ENCODE results near the gene ZMIZ1. TPM values are rescaled to one million over a fixed set of nuclear protein-coding genes. Genes with fewer than 3 reads are reported as not detected.

ZMIZ1 gene
- total RNA-seq, 1 donor from 2014 or later: 173 TPM

DNA sequence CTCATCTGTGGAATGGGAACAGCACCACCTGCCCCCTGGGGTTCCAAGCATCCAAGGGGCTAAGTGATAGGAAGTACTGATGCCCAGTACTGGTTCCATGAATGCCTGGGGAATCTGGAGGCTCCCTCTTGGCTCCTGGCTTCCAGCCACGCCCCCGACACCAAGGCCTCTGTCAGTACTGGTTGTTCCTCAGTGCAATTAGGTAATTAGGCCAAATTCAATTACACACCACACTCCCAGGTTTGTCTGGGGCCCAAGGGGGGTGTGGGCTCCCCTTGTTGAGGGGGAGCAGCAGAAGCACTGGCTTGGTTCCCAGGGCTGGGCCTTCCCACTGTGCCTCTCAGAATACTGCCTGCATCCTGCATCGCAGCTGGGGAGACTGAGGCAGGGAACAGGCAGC lies 164.1 kb downstream of the ZMIZ1 start:
- Mint-ChIP-seq H3K36me3 (peaks cover 25% of the 10 kb centered on the region), H3K4me1 (peaks cover 35% of the 10 kb centered on the region)

DNA sequence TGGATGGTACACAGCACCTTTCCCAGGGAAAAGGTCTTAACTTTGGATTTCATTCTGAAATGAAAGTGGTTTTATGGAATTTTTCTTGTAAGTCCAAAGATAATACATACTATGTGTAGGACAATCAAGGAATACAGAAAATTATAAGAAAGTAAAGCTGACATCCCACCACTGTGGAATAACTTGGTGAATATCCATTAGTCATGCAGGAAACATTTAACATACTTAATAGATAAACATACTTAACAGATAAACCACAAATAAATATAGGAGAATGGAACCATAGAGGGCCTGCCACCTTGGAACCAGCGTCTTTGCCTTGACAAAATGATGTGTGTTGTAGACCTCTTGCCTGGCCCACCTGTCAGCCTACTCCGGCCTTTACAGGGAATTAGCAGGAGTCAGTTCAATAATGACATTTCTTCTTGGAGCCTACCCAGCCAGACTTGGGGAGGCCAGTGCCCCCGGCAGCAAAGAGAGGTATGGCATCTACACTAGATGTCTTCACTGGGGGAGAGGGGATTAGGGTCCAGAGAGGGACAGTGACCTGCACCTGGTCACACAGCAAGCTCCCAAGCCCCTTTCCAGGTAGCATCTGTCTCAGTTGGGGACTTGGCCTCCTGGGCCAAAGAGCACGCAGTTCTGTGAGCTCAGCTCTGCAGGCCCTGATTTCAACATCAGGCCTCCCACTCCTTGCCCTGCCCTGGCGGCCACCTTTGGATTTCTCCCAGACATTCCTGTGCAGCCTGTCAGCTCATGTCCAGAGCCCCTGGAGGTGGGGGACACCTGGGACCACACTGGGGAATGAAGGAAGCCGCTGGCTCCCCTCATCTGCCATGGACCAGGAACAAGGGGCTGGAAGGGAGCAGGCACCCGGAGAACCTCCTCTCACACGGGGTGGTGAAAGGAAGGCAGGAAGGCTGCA lies 165.9 kb downstream of the ZMIZ1 start:
- Mint-ChIP-seq H3K9me3 (no peaks in the 10 kb centered on the region), H3K27me3 (ENCODE audit: low read depth) (no peaks in the 10 kb centered on the region), H3K4me1 (peaks cover 46% of the 10 kb centered on the region), H3K27ac (no peak overlapping the region), H3K4me3 (no peak overlapping the region), H3K36me3 (peaks cover 25% of the 10 kb centered on the region)
- no peak for DNase-seq (ENCODE audit: low spot score in 2 of 2, unreplicated experiment in 2 of 2)
- TF ChIP-seq CTCF (IDR thresholded peaks at IDR 0.05; ENCODE audit: unreplicated experiment): no peak

More for the DNA sequence above, 164.1 kb downstream of the ZMIZ1 start:
- no peaks in the 10 kb centered on the region for H3K9me3 Mint-ChIP-seq
- no peak overlapping the region for H3K4me3 Mint-ChIP-seq
- H3K27ac Mint-ChIP-seq: no peak overlapping the region
- no peak for DNase-seq (ENCODE audit: low spot score in 2 of 2, unreplicated experiment in 2 of 2)
- no peaks in the 10 kb centered on the region for H3K27me3 Mint-ChIP-seq (ENCODE audit: low read depth)
- no peak for TF ChIP-seq CTCF (IDR thresholded peaks at IDR 0.05; ENCODE audit: unreplicated experiment)

DNA sequence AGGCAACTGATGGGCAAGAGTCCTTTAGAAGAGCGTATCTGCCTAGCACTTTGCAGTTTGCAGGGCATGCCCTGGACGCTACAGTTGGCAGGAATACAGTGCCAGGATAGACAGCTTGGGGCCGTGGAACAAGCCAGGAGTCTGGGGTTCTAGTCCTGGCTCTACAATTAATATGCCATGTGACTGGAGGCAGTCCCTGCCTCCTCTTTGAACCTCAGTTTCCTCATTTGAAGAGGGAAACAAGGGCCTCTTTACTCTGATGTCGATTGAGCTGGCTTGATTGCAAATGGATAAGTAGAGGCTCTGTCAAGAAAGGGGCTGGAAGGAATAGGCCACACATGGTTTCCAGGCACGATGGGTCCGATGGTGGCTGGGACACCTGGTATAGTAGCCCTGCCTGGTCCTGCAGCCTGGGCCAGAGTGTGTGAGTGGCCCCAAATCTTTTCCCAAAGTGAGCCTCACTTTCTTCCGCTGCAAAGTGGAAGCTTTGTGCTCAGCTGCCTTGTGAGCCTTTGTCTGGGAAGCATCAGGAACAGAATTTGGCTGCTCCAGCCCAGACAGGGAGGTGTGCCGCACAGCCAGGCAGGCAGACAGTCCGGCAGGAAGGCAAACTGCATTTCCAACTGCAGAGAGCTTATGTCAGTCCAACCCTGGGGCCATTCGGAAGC lies 167.1 kb downstream of the ZMIZ1 start:
- DNase-seq (ENCODE audit: low spot score in 2 of 2, unreplicated experiment in 2 of 2): no peak
- TF ChIP-seq CTCF (IDR thresholded peaks at IDR 0.05; ENCODE audit: unreplicated experiment): no peak
- Mint-ChIP-seq H3K27me3 (ENCODE audit: low read depth) (no peaks in the 10 kb centered on the region), H3K36me3 (peaks cover 17% of the 10 kb centered on the region), H3K9me3 (no peaks in the 10 kb centered on the region), H3K27ac (peak overlapping the region; percentile 16), H3K4me3 (no peak overlapping the region), H3K4me1 (peaks cover 50% of the 10 kb centered on the region)

- DNase-seq (ENCODE audit: low spot score in 2 of 2, unreplicated experiment in 2 of 2): no peak
- Mint-ChIP-seq H3K4me3 (no peak overlapping the region), H3K36me3 (peaks cover 16% of the 10 kb centered on the region), H3K27me3 (ENCODE audit: low read depth) (no peaks in the 10 kb centered on the region), H3K27ac (no peak overlapping the region), H3K9me3 (no peaks in the 10 kb centered on the region), H3K4me1 (peaks cover 55% of the 10 kb centered on the region)
- no peak for TF ChIP-seq CTCF (IDR thresholded peaks at IDR 0.05; ENCODE audit: unreplicated experiment)
These were observed 167.6 kb downstream of the ZMIZ1 start for GRCh38 chr10:79236433-79236765.

GRCh38 chr10:79237454-79238157 lies 168.8 kb downstream of the ZMIZ1 start:
- Mint-ChIP-seq H3K9me3 (no peaks in the 10 kb centered on the region), H3K27me3 (ENCODE audit: low read depth) (no peaks in the 10 kb centered on the region), H3K4me3 (no peak overlapping the region), H3K4me1 (peaks cover 62% of the 10 kb centered on the region), H3K36me3 (peaks cover 13% of the 10 kb centered on the region), H3K27ac (peak overlapping the region; percentile 87)
- no peak for TF ChIP-seq CTCF (IDR thresholded peaks at IDR 0.05; ENCODE audit: unreplicated experiment)
- no peak for DNase-seq (ENCODE audit: low spot score in 2 of 2, unreplicated experiment in 2 of 2)

All from mesothelial cell of epicardium (in vitro differentiated cells).